ENCODE data around the gene ZDHHC11B. TPM values are rescaled to one million over a fixed set of nuclear protein-coding genes. Genes with fewer than 3 reads are reported as not detected.
"Not testable (repeated sequence)": the region's sequence is repeated elsewhere in the genome, so short reads cannot be mapped to it uniquely, and the experiment has no call there.

ZDHHC11B gene
- total RNA-seq, 1 experiment from 2014 or later = 1.4 TPM

DNA sequence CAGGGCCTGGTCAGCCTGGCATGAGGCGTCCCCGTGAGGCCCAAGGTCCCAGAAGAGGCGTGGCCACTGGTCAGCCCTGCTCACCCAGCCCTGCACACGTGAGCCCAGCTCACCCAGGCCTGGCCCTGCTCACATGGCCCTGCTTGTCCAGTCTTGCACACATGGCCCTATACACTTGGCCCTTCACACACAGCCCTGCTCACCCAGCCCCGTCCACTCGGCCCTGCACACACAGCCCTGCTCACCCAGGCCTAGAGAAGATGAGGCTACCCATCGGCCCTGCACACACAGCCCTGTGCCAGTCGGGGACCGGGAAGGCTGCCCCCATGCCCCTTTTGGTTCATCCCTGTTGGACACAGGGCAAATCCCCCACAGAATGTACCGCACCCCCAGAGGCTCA, 28.4 kb downstream of the ZDHHC11B start:
- no peak overlapping the region for H3T11ph ChIP-seq (ENCODE audit: low read length)
- peak overlapping the region; percentile 87 for H2BK12ac ChIP-seq (ENCODE audit: insufficient read length, low read depth, low read length)
- H3K27me3 ChIP-seq (ENCODE audit: insufficient read depth, low read length) = no peaks in the 10 kb centered on the region
- H3K27ac ChIP-seq (ENCODE audit: insufficient read length, low read depth, low read length) = no peak overlapping the region
- H3K9me3 Mint-ChIP-seq = no peaks in the 10 kb centered on the region
- H3K9me3 ChIP-seq (ENCODE audit: control insufficient read depth, low read depth, low read length) = no peaks in the 10 kb centered on the region
- H3K18ac ChIP-seq (ENCODE audit: insufficient read length, low read depth, low read length) = peak overlapping the region; percentile 67
- peak overlapping the region in 1 of 3 experiments; percentile 71; a peak in 1 of 7 replicates for H3K27ac Mint-ChIP-seq
- H3K4me2 ChIP-seq (ENCODE audit: insufficient read depth, insufficient read length, low read length) = no peak overlapping the region
- no peak overlapping the region for H3K23ac ChIP-seq (ENCODE audit: insufficient read length, low read depth, low read length)
- peak overlapping the region; percentile 74; the same call in 1 of the 2 replicates for H3K14ac ChIP-seq (ENCODE audit: insufficient read depth, low read length)
- H3K4ac ChIP-seq (ENCODE audit: low read depth, low read length) = no peak overlapping the region; the same call in 1 of the 2 replicates
- no peak overlapping the region for H2BK5ac ChIP-seq (ENCODE audit: insufficient read length, low read length)
- H3K4me3 Mint-ChIP-seq = no peak overlapping the region
- no peak overlapping the region for H2BK120ac ChIP-seq (ENCODE audit: low read depth, low read length, poor library complexity, severe bottlenecking)
- H2BK15ac ChIP-seq (ENCODE audit: low read depth, low read length) = no peak overlapping the region
- no peak overlapping the region for H4K5ac ChIP-seq (ENCODE audit: insufficient read length, low read depth, low read length)
- peak overlapping the region; percentile 53 for H4K91ac ChIP-seq (ENCODE audit: insufficient read length, low read depth, low read length)
- no peak overlapping the region for H2AFZ ChIP-seq (ENCODE audit: low read length)
- H4K20me1 ChIP-seq (ENCODE audit: control insufficient read depth, insufficient read depth, insufficient read length) = peaks cover 4% of the 10 kb centered on the region
- no peaks in the 10 kb centered on the region for H3K36me3 Mint-ChIP-seq (ENCODE audit: insufficient read depth in 1 of 3, low read depth in 3 of 3)
- no peak overlapping the region for H2AK5ac ChIP-seq (ENCODE audit: insufficient read length, low read length)
- peak; percentile 24 for DNase-seq
- no peak overlapping the region for H3K56ac ChIP-seq (ENCODE audit: insufficient read length, low read depth, low read length)
- H4K8ac ChIP-seq (replicated peaks; ENCODE audit: insufficient read length, low read depth, low read length) = no peak overlapping the region
- H3K9ac ChIP-seq (ENCODE audit: extremely low read depth, insufficient read length, low read length) = no peak overlapping the region
- H3K4me1 ChIP-seq (ENCODE audit: insufficient read depth, low read length) = no peaks in the 10 kb centered on the region
- no peaks in the 10 kb centered on the region for H3K79me1 ChIP-seq (ENCODE audit: insufficient read depth, low read depth, low read length, poor library complexity, severe bottlenecking)
- TF ChIP-seq, protein P1, sequence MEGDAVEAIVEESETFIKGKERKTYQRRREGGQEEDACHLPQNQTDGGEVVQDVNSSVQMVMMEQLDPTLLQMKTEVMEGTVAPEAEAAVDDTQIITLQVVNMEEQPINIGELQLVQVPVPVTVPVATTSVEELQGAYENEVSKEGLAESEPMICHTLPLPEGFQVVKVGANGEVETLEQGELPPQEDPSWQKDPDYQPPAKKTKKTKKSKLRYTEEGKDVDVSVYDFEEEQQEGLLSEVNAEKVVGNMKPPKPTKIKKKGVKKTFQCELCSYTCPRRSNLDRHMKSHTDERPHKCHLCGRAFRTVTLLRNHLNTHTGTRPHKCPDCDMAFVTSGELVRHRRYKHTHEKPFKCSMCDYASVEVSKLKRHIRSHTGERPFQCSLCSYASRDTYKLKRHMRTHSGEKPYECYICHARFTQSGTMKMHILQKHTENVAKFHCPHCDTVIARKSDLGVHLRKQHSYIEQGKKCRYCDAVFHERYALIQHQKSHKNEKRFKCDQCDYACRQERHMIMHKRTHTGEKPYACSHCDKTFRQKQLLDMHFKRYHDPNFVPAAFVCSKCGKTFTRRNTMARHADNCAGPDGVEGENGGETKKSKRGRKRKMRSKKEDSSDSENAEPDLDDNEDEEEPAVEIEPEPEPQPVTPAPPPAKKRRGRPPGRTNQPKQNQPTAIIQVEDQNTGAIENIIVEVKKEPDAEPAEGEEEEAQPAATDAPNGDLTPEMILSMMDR (conservative IDR thresholded peaks at IDR 0.05) = no peak
- no peak overlapping the region for H2BK20ac ChIP-seq (ENCODE audit: low read depth, low read length, poor library complexity, severe bottlenecking)
- H3K4me1 Mint-ChIP-seq = peaks cover 0 to 6% of the 10 kb centered on the region in 2 experiments; a peak in 1 of 4 replicates
- WGBS (ENCODE audit: extremely low coverage, insufficient read length, low lambda C conversion rate) = no CpG with 5 or more reads among the region's 10 CpGs
- H3K27me3 Mint-ChIP-seq (ENCODE audit: low read depth) = peaks cover 10% of the 10 kb centered on the region
- no peaks in the 10 kb centered on the region for H3K23me2 ChIP-seq (ENCODE audit: insufficient read length, low read depth, low read length, poor library complexity, severe bottlenecking)
- no peaks in the 10 kb centered on the region for H3K79me2 ChIP-seq (ENCODE audit: insufficient read depth, low read length)

DNA sequence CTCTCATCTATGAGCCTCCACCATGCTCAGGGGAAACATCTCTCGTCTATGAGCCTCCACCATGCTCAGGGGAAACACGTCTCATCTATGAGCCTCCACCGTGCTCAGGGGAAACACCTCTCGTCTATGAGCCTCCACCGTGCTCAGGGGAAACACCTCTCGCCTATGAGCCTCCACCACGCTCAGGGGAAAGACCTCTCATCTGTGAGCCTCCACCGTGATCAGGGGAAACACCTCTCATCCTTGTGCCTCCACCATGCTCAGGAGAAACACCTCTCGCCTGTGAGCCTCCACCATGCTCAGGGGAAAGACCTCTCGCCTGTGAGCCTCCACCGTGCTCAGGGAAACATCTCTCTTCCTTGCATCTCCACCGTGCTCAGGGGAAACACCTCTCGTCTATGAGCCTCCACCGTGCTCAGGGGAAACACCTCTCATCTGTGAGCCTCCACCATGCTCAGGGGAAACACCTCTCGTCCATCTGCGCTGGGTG, 30.3 kb downstream of the ZDHHC11B start:
- H3K4me2 ChIP-seq (ENCODE audit: insufficient read depth, insufficient read length, low read length); H3K79me2 ChIP-seq (ENCODE audit: insufficient read depth, low read length): not testable (repeated sequence)

More for the DNA sequence above, 30.3 kb downstream of the ZDHHC11B start:
- H3K27ac Mint-ChIP-seq; H3K4ac ChIP-seq (ENCODE audit: low read depth, low read length); H4K20me1 ChIP-seq (ENCODE audit: control insufficient read depth, insufficient read depth, insufficient read length); H2BK120ac ChIP-seq (ENCODE audit: low read depth, low read length, poor library complexity, severe bottlenecking); H2AFZ ChIP-seq (ENCODE audit: low read length); H4K91ac ChIP-seq (ENCODE audit: insufficient read length, low read depth, low read length); H3K4me1 ChIP-seq (ENCODE audit: insufficient read depth, low read length); H2BK20ac ChIP-seq (ENCODE audit: low read depth, low read length, poor library complexity, severe bottlenecking); H2BK12ac ChIP-seq (ENCODE audit: insufficient read length, low read depth, low read length); H2AK5ac ChIP-seq (ENCODE audit: insufficient read length, low read length); H4K5ac ChIP-seq (ENCODE audit: insufficient read length, low read depth, low read length); H3K27ac ChIP-seq (ENCODE audit: insufficient read length, low read depth, low read length); H2BK5ac ChIP-seq (ENCODE audit: insufficient read length, low read length); H3K27me3 Mint-ChIP-seq (ENCODE audit: low read depth); H3K4me3 Mint-ChIP-seq; H3K79me1 ChIP-seq (ENCODE audit: insufficient read depth, low read depth, low read length, poor library complexity, severe bottlenecking); H3K4me1 Mint-ChIP-seq; H3K18ac ChIP-seq (ENCODE audit: insufficient read length, low read depth, low read length); H3K9me3 Mint-ChIP-seq; H3K27me3 ChIP-seq (ENCODE audit: insufficient read depth, low read length); H3K9me3 ChIP-seq (ENCODE audit: control insufficient read depth, low read depth, low read length); H4K8ac ChIP-seq (replicated peaks; ENCODE audit: insufficient read length, low read depth, low read length); H3K56ac ChIP-seq (ENCODE audit: insufficient read length, low read depth, low read length); H2BK15ac ChIP-seq (ENCODE audit: low read depth, low read length); H3K23me2 ChIP-seq (ENCODE audit: insufficient read length, low read depth, low read length, poor library complexity, severe bottlenecking); H3K9ac ChIP-seq (ENCODE audit: extremely low read depth, insufficient read length, low read length); H3T11ph ChIP-seq (ENCODE audit: low read length); H3K36me3 Mint-ChIP-seq (ENCODE audit: insufficient read depth in 1 of 3, low read depth in 3 of 3); H3K23ac ChIP-seq (ENCODE audit: insufficient read length, low read depth, low read length): not testable (repeated sequence)
- peak overlapping the region; percentile 44 for H3K14ac ChIP-seq (ENCODE audit: insufficient read depth, low read length)
- no CpG with 5 or more reads among the region's 16 CpGs for WGBS (ENCODE audit: extremely low coverage, insufficient read length, low lambda C conversion rate)
- peak; percentile 20 for DNase-seq
